HG03060 (cell line): ENCODE measurements around the gene VPS26C.
A peak's percentile ranks its signal among the peaks of the same experiment; 100 is the strongest.
"Not testable (repeated sequence)": the region's sequence is repeated elsewhere in the genome, so short reads cannot be mapped to it uniquely, and the experiment has no call there.

Experiments used
- ATAC-seq: cut with Tn5 transposase; IDR thresholded peaks from one replicate; pipeline ENCODE4 v1.9.1; 2021; ENCODE audit warnings: low read depth, moderate number of reproducible peaks; ENCODE audit not compliant: unreplicated experiment

VPS26C gene

DNA sequence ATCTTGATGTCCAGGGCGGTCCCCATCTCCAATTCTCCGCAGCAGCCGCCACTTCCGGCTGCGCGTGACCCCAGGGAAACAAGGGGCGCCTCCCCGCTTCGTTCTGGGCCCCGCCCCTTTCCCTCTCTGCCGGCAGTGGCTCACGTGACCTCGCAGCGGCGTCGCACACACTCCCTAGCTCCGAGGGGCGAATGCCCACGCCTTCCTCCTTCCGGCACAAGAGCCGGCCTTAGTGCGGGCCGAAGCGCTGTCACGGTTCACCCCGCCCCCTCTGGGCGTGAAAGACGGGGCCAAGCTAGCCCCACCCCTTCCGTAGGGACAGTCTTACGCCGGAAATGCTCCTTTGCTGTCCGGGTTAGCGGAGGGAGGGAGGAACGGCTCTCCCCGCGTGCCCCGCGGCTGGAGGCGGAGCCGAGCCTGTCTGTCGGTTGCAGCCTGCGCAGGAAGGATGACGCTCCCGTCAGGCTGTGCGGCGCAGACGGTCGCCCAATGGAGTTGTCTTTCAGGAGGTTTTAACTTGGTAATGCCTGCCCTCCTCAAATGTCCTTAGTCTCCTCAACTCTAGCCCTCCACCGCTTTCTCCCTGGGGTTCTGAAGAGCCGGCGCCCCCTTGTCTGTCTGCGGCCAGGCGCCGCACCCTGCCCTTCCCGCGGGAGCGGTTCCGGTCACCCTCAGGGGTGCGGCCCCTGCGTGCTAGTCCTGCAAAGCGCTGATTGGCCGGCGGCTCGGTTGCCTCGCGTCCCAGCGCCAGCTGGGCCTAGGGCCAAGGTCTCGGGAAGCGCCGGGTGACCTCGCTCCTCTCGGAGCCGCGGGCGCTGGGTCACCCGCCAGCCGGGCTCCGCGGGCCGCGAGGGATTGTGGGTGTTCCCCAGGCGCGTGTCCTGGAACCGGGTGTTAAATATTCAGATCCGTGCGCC lies at the start of gene VPS26C:
VPS26C (minus strand) TSS at position 66 of the 917 bp plus-strand sequence; CDS start at position 26, 40 bp downstream.
- ATAC-seq = peak; percentile 89

DNA sequence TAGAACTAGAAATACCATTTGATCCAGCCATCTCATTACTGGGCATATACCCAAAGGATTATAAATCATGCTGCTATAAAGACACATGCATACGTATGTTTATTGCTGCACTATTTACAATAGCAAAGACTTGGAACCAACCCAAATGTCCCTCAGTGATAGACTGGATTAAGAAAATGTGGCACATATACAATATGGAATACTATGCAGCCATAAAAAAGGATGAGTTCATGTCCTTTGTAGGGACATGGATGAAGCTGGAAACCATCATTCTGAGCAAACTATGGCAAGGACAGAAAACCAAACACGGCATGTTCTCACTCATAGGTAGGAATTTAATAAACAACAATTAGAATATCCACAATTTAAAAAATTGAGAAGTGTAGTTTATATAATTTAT lies 48.9 kb upstream of the VPS26C start:
- not testable (repeated sequence) for ATAC-seq

DNA sequence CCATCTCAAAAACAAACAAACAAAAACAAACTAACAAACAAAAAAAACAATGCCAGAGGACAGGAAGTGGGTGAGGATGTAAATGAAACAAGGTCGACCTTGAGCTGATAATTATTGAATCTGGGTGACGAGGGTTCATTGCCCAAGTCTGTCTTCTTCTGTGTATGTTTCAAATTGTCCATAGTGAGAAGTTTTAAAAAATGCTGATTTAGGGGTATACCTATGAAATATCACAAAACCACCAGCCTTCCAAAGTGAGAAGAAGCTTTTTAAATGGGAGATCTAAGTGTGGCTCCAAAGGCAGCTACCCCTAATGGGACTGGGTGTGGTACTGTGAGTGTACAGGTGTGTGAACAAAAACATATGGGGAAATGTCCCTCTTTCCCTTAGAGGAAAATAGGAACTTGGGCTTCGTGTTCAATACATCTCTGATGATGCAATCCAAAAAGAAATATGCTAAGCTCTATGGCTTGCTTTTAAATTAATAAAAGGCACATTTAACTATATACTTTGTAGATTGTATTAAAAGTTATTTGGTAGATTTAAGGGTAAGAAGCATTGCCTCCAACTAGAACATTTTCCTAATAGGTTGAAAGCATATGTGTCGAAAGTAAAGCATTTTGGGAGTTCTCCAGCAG lies 33.1 kb upstream of the VPS26C start:
- no peak for ATAC-seq

DNA sequence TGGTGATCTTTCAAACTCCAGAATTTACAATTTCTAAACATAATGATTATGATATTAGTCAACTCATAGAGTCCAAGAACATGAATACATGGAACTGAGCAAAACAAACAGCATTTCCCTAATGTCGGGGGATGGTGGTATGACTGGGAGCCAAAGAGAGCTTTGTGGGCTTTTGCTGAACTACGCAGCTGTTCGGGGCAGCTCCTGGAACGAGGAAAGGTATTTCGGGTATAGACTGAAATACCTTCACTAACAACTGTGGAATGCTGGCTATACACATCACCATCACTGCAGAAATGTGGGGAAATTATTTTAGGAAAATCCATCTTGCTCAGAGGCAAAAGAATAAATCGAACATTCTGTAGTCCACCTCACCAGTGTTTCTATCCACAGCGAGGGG lies 30.2 kb upstream of the VPS26C start:
- no peak for ATAC-seq

DNA sequence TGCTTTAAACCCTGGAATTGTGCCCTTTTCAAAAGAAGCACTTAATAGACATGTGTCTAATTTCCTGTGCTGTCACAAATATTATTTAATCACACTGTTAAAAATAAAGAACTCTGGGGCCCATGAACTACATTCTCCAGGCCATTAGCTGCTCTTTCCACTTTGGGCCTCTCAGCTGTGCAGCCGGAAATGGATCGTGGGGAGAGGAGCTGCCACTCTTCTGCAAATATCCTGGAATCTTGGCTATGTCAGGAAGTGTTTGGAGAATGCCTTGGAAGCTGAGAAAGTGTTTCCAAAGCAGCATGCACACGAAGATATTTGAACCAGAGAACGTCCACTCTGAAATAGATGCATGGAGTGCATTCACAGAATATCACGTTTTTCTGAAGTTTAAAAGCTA lies 27.5 kb upstream of the VPS26C start:
- ATAC-seq = no peak

DNA sequence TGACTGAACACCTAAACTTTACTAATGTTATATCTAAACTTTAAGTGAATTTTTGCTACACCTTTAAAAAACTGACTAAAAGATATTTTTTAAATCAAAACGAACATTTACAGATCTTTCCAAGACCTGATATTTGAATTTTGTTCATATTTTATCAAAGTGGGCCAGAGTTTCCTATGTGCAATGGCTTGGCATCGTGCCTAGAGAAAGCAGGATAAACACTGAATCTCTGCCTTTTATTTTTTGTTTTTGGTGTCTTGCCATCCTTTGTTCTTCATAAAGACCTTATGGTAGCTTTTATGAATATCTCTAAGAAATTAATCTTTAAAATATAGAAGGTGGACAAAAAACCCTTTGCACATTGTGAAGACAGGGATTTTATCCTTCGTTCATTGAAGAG lies 25.8 kb upstream of the VPS26C start:
- no peak for ATAC-seq

DNA sequence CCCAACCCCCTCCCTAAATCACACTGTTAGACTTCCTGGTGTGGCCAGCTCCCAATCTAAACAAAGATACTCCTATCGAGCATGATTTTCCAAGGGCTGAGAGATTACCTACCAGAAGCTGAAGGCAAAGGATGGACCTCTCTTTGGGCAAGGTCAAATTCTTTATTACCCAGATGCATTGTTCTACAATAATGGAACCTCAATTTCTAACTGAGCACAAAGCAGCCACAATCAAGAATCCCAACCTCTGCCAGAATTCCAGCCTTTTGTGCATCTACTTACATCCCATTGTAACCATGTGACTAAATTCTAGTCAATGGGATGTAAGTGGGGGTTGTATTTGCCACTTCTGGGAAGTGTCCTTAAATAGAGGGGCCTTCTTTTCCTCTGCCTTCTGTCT lies 24.9 kb upstream of the VPS26C start:
- ATAC-seq = no peak

DNA sequence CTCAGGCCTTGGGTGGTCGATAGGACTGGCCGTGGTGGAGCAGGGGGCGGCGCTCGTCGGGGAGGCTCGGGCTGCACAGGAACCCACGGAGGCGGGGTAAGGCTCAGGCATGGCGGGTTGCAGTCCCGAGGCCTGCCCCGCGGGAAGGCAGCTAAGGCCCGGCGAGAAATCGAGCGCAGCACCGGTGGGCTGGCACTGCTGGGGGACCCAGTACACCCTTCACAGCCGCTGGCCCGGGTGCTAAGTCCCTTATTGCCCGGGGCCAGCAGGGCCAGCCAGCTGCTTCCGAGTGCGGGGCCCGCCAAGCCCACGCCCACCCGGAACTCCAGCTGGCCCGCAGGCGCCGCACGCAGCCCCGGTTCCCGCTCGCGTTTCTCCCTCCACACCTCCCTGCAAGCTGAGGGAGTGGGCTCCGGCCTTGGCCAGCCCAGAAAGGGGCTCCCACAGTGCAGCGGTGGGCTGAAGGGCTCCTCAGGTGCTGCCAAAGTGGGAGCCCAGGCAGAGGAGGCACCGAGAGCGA lies 16.1 kb upstream of the VPS26C start:
- not testable (repeated sequence) for ATAC-seq

DNA sequence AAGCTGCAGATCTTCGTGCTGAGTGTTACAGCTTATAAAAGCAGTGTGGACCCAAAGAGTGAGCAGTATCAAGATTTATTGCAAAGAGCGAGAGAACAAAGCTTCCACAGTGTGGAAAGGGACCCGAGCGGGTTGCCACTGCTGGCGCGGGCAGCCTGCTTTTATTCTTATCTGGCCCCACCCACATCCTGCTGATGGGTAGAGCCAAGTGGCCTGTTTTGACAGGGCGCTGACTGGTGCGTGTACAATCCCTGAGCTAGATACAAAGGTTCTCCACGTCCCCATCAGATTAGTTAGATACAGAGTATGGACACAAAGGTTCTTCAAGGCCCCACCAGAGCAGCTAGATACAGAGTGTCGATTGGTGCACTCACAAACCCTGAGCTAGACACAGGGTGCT lies 15.5 kb upstream of the VPS26C start:
- not testable (repeated sequence) for ATAC-seq

DNA sequence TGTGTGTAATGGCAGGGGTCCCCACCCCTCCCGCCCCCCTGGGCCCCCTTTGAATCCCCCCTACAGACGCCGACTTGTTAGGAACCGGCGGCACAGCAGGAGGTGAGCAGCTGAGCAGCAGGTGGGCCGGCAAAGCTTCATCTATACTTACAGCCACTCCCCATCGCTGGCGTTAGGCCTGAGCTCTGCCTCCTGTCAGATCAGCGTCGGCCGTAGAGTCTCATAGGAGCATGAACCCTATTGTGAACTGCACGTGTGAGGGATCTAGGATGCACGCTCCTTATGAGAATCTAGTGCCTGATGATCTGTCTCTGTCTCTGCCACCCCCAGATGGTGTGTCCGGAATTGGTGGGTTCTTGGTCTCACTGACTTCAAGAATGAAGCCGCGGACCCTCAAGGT lies 14.9 kb upstream of the VPS26C start:
- ATAC-seq = no peak

DNA sequence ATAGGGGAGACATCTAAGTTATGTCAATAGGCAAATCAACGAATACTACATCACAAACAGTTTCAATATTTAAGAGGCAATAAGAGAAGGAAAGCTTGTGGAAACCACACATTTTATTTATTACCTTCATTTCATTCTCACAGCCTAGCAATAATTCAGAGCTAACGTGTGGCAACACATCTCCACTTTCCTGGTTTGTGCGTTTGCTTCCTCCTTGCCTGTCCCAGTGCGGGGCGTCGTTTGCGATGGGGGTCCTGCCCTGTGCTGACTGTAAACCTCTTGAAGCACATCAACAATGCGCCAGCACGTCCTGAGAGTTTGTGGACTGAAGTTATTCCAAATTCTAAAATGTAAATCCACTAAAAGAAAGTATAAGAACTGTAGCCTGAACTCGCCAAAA lies 14.4 kb upstream of the VPS26C start:
- ATAC-seq = no peak

DNA sequence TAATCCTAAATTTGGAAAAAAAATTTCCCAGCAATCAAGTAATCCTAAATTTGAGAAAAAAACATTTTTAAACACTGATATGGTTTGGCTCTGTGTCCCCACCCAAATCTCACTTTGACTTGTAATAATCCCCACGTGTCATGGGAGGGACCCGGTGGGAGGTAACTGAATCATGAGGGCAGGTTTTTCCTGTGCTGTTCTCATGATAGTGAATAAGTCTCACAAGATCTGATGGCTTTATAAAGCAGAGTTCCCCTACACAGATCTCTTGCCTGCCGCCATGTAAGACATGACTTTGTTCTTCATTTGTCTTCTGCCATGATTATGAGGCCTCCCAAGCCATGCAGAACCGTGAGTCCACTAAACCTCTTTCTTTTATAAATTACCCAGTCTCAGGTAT lies 12.1 kb upstream of the VPS26C start:
- not testable (repeated sequence) for ATAC-seq

DNA sequence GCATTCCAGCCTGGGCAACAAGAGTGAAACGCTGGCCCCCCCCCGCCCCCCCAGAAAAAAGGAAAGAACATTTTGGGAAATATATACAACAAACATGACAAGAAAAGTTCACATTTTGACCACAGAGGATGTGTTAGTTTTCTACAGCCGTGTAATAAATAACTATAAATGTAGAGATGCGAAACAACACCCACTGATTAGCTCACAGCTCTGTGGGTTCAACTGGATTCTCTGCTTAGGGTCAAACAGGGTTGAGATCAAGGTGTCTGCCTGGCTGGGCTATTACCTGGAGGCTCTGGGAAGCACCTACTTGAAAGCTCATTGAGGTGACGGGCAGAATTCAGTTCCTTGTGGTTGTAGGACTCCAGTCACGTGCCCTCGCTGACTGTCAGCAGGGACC lies 11.1 kb upstream of the VPS26C start:
- no peak for ATAC-seq

DNA sequence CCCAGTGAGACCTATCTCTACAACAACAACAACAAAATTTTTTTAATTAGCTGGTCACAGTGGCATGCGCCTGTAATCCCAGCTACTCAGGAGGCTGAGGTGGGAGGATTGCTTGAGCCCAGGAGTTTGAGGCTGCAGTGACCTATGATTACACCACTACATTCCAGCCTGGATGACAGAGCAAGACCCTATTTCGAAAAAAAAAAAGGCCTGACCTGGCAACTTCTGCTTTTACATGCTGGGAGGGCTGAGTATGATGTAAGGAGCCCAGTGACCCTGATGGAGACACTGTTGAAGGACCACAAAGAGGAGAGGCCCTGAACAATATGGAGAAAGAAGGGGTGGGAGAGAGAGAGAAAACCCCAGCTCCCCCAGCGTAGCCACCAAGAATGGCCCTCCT lies 9.2 kb upstream of the VPS26C start:
- ATAC-seq = no peak

DNA sequence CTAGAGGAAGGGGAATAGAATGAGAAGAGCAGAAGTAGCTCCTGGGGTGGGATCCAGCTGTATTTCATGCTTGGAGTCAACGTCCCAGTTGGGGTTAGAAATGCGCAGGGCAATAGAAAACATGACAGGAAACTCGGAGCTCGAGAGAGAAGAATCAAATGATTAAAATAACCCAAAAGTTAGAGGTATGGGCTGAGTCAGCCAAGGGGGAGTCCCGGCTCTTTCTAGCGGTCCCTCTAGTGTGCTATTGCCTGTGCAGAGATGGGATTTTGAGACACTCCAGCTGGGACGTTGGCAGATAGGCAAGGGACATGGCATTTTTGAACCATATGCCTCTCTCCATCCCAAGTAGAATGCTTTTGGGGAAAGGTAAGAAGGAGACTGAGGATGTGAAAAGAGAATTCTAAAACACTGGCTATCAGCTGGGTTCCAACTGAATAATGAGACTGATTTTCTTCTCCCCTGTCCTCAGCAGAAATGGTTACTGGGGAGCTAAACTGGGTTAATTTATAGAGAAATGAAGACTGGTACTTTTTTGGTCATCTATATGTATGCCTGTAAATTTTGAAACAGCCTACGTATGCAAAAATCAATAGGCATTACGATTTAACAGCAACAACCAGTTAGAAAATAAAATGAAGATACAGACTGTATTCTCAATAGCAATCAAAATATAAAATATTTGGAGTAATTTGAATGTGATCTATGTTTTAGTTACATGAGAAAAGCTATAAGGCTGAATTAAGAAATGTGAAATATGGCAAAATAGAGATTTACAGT lies 7.0 kb upstream of the VPS26C start:
- no peak for ATAC-seq

DNA sequence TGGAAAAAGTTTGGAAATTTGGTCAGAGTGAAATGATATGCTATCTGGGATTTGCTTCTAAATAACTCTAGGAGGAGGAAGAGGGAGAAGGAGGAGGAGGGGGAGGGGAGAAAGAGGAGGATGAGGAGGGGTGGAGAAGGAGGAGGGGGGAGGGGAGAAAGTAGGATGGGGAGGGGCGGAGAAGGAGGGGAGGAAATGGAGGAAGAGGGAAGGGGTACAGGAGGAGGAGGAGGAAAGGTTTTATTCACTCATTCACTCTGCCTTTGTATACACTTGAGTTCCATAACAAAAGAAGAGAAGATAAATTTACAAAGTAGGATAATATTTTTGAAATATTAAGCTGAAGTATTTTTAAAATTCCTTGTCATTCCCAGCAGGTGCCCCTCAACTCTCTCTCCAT lies 6.3 kb upstream of the VPS26C start:
- ATAC-seq = no peak

DNA sequence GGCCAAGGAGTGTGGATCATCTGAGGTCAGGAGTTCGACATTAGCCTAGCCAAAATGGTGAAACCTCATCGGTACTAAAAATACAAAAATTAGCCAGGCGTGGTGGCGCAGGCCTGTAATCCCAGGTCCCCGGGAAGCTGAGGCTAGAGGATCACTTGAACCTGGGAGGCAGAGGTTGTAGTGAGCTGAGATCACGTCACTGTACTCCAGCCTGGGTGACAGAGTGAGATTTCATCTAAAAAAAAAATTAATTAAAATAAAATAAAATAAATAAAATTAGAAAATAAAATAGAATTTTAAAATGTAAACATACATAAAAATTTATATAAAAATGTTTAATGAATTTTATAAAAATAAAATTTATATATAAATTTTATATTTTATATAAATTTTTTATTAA lies 5.8 kb upstream of the VPS26C start:
- no peak for ATAC-seq

DNA sequence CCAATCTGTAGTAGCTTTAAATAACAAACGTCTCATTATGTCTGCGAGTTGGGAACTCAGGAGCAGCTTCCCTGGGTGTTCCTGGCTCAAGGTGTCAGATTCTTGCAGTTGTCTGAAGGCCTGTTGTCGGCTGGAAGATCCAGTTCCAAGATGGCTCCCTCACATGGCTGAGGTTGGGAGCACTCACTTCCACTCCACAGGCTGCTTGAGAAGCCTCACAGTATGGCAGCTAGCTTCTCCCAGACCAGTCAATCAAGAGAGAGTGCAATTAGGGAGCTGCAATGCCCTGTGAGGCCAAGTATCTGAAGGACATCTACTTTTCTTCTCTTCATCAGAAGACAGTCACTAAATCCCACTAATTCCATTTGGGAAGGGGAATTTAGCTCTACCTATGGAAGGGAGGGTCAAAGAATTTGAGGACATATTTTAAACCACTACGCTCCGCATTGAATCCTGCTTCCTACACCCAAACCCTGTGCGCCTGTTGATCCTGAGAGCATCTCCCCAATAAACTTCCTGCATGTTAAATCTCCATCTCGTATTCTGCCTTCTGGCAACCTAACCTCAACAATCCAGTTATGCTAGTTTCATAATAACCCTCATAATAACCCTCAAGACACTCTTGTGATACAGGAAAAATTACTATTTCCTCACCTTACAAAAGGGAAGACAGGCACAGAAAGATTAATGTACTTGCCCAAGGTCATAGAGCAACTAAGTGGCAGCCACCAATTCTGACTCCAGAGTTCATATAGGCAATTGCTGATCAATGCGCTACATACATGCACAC lies 3.6 kb upstream of the VPS26C start:
- ATAC-seq = no peak

DNA sequence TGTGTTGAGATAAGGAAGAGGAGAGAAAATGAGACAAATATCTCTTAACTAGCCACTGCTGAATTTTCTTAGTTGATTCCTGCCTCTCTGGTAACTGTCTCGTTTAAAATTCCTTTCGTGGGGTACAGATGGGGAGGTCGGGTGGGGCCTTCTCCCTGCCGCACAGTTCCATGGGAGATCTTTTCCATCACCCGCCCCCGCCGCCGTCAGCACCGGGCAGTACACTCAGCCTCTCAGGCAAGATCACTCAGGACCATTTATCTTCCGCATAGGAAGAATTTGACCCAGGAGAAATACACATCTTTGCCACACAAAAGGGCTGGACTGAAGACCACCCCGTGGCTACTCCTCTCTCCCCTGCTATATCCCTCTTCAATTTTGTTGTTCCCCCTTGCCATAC lies 2.3 kb upstream of the VPS26C start:
- ATAC-seq = no peak

DNA sequence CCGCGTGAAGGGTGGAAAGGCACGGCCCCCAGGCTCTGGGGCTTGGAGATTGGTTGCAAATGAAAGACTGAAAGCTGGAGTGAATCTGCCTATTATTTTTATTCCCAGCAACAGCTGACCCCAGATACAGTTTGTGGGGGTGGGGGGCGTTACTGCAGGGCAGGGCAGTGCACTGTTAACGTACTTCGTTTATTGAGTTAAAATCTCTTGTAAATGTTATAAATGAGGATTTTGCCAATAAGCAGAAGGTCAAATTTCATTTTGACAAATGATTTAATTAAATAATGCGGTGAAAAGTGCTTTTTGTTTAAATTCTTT lies 1.0 kb upstream of the VPS26C start:
- ATAC-seq = no peak
